ENCODE results near the gene EFCAB8.

DNA sequence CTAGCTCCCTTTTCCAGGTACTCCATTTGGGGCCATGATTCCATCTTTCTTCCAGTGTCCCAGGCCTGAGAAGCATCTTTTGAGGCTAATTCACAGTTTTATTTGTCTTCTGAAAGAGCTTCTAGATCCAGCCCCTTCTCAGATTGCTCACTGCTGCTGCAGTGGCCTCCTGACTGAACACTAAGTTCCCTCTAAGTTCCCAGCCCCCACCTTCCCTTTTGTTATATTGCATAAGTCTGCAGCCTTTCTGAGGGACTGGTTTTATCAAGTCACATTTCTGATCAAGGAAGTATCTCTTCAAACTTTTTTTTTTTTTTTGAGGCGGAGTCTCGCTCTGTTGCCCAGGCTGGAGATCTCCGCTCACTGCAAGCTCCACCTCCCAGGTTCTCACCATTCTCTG, 28.3 kb upstream of the EFCAB8 start:
- TF ChIP-seq POLR2A (IDR thresholded peaks at IDR 0.05) (no peak), POLR2AphosphoS5 (IDR thresholded peaks at IDR 0.05; ENCODE audit: insufficient read depth in 1 of 2, low read depth in 1 of 2) (no peak)
- TF ChIP-seq, protein P1, sequence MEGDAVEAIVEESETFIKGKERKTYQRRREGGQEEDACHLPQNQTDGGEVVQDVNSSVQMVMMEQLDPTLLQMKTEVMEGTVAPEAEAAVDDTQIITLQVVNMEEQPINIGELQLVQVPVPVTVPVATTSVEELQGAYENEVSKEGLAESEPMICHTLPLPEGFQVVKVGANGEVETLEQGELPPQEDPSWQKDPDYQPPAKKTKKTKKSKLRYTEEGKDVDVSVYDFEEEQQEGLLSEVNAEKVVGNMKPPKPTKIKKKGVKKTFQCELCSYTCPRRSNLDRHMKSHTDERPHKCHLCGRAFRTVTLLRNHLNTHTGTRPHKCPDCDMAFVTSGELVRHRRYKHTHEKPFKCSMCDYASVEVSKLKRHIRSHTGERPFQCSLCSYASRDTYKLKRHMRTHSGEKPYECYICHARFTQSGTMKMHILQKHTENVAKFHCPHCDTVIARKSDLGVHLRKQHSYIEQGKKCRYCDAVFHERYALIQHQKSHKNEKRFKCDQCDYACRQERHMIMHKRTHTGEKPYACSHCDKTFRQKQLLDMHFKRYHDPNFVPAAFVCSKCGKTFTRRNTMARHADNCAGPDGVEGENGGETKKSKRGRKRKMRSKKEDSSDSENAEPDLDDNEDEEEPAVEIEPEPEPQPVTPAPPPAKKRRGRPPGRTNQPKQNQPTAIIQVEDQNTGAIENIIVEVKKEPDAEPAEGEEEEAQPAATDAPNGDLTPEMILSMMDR (IDR thresholded peaks at IDR 0.05): no peak

Measured in vagina (tissue), 2 donors.